Astrocyte (in vitro differentiated cells and primary cell): ENCODE results near the gene CLCN5. TPM values are rescaled to one million over a fixed set of nuclear protein-coding genes. Genes with fewer than 3 reads are reported as not detected.

Experiments
- DNase-seq: peaks from one replicate; pipeline ENCODE4 v3.0.0-alpha.2; 2010; ENCODE audit warnings: low read depth
- FAIRE-seq: peaks from 2 replicates; lab custom pipeline; 2011; peaks lifted over from hg19 to GRCh38; lab: Jason Lieb, UNC
- H2AFZ ChIP-seq: 2 replicates; pipeline ENCODE4 v1.6.0; 2012; ENCODE audit warnings: low read depth, low read length, inconsistent platforms
- H3K27ac ChIP-seq: 2 replicates; pipeline ENCODE4 v1.5.1; 2011; ENCODE audit warnings: low read depth, low read length, inconsistent platforms
- H3K27me3 ChIP-seq: 2 replicates; pipeline ENCODE4 v1.6.0; 2011; ENCODE audit warnings: low read length, inconsistent platforms; ENCODE audit not compliant: insufficient read depth
- H3K36me3 ChIP-seq: 2 replicates; pipeline ENCODE4 v1.5.1; 2011; ENCODE audit warnings: low read length, inconsistent platforms; ENCODE audit not compliant: insufficient read depth
- H3K4me1 ChIP-seq: 2 replicates; pipeline ENCODE4 v1.5.1; 2011; ENCODE audit warnings: low read length, inconsistent platforms; ENCODE audit not compliant: insufficient read depth
- H3K4me2 ChIP-seq: 2 replicates; pipeline ENCODE4 v1.6.0; 2012; ENCODE audit warnings: low read length, inconsistent platforms
- H3K4me3 ChIP-seq: 2 replicates; pipeline ENCODE4 v1.5.1; 2011; ENCODE audit warnings: low read depth, mild to moderate bottlenecking, low read length, inconsistent platforms; ENCODE audit not compliant: insufficient read depth
- H3K79me2 ChIP-seq: 2 replicates; pipeline ENCODE4 v1.6.0; 2012; ENCODE audit warnings: mild to moderate bottlenecking, low read length, inconsistent platforms; ENCODE audit not compliant: insufficient read depth
- H3K9ac ChIP-seq: 2 replicates; pipeline ENCODE4 v1.6.0; 2012; ENCODE audit warnings: mild to moderate bottlenecking, low read length, inconsistent platforms
- H3K9me3 ChIP-seq: 2 replicates; pipeline ENCODE4 v1.5.1; 2012; ENCODE audit warnings: low read depth, mild to moderate bottlenecking, low read length, inconsistent platforms; ENCODE audit not compliant: insufficient read depth
- H4K20me1 ChIP-seq: 2 replicates; pipeline ENCODE4 v1.6.0; 2012; ENCODE audit warnings: low read length, inconsistent platforms; ENCODE audit not compliant: insufficient read depth
- H3K27ac Mint-ChIP-seq: one replicate; pipeline ENCODE4 v1.8.0; 2021; ENCODE audit warnings: mild to moderate bottlenecking, mixed read lengths; ENCODE audit not compliant: unreplicated experiment
- H3K27me3 Mint-ChIP-seq: one replicate; pipeline ENCODE4 v1.8.0; 2021; ENCODE audit warnings: low read depth, mixed read lengths; ENCODE audit not compliant: unreplicated experiment
- H3K36me3 Mint-ChIP-seq: one replicate; pipeline ENCODE4 v1.8.0; 2021; ENCODE audit warnings: low read depth, mixed read lengths; ENCODE audit not compliant: unreplicated experiment
- H3K4me1 Mint-ChIP-seq: one replicate; pipeline ENCODE4 v1.8.0; 2021; ENCODE audit warnings: low read depth, mixed read lengths; ENCODE audit not compliant: unreplicated experiment
- H3K4me3 Mint-ChIP-seq: one replicate; pipeline ENCODE4 v1.8.0; 2021; ENCODE audit warnings: mild to moderate bottlenecking, moderate library complexity, mixed read lengths; ENCODE audit not compliant: unreplicated experiment
- H3K9me3 Mint-ChIP-seq: one replicate; pipeline ENCODE4 v1.8.0; 2021; ENCODE audit warnings: mild to moderate bottlenecking, mixed read lengths; ENCODE audit not compliant: unreplicated experiment
- CTCF ChIP-seq: IDR thresholded peaks from 2 replicates; pipeline ENCODE4 v1.5.1; 2011; ENCODE audit warnings: low read depth, mild to moderate bottlenecking, inconsistent platforms, low read length, moderate library complexity; ENCODE audit not compliant: insufficient read depth
- EZH2 ChIP-seq: IDR thresholded peaks from 2 replicates; pipeline ENCODE4 v1.6.1; 2012; ENCODE audit warnings: mild to moderate bottlenecking, low read length, inconsistent platforms; ENCODE audit not compliant: insufficient read depth
- total RNA-seq: library from RNA; stranded (reverse); gene quantifications from 2 replicates; pipeline ENCODE4 v1.2.1, GENCODE V29; 2021

The CLCN5 gene
- total RNA-seq, 1 donor from 2014 or later = 16.7 TPM

GRCh38 chrX:50100188-50100587 lies 177.8 kb downstream of the CLCN5 start:
- no peaks in the 10 kb centered on the region for H3K27me3 Mint-ChIP-seq
- no peak overlapping the region for H3K27ac Mint-ChIP-seq
- Histone ChIP-seq H3K4me2 (no peak overlapping the region), H3K4me3 (no peak overlapping the region), H3K4me1 (no peaks in the 10 kb centered on the region), H3K79me2 (no peaks in the 10 kb centered on the region), H3K9ac (no peak overlapping the region), H3K9me3 (no peaks in the 10 kb centered on the region), H3K27me3 (no peaks in the 10 kb centered on the region), H2AFZ (no peak overlapping the region), H3K36me3 (no peaks in the 10 kb centered on the region), H3K27ac (no peak overlapping the region), H4K20me1 (no peaks in the 10 kb centered on the region)
- peak; percentile 56 for FAIRE-seq
- TF ChIP-seq CTCF (peak; percentile 4), EZH2 (no peak)
- no peaks in the 10 kb centered on the region for H3K36me3 Mint-ChIP-seq
- no peak for DNase-seq
- H3K9me3 Mint-ChIP-seq = no peaks in the 10 kb centered on the region
- no peak overlapping the region for H3K4me3 Mint-ChIP-seq
- no peaks in the 10 kb centered on the region for H3K4me1 Mint-ChIP-seq

- Histone ChIP-seq H3K4me3 (no peak overlapping the region), H3K36me3 (no peaks in the 10 kb centered on the region), H3K79me2 (no peaks in the 10 kb centered on the region), H3K4me1 (no peaks in the 10 kb centered on the region), H3K4me2 (no peak overlapping the region), H3K9me3 (no peaks in the 10 kb centered on the region), H3K27ac (no peak overlapping the region), H2AFZ (no peak overlapping the region), H3K9ac (no peak overlapping the region), H4K20me1 (no peaks in the 10 kb centered on the region), H3K27me3 (no peaks in the 10 kb centered on the region)
- H3K4me1 Mint-ChIP-seq = no peaks in the 10 kb centered on the region
- no peaks in the 10 kb centered on the region for H3K36me3 Mint-ChIP-seq
- no peaks in the 10 kb centered on the region for H3K9me3 Mint-ChIP-seq
- H3K27ac Mint-ChIP-seq = no peak overlapping the region
- no peak for DNase-seq
- H3K27me3 Mint-ChIP-seq = no peaks in the 10 kb centered on the region
- no peak overlapping the region for H3K4me3 Mint-ChIP-seq
- FAIRE-seq = peak; percentile 60
- TF ChIP-seq CTCF (no peak), EZH2 (no peak)
These were observed 180.8 kb downstream of the CLCN5 start for GRCh38 chrX:50103176-50103575.

GRCh38 chrX:50103866-50104566 lies 181.6 kb downstream of the CLCN5 start:
- no peak overlapping the region for H3K4me3 ChIP-seq
- H3K36me3 Mint-ChIP-seq = no peaks in the 10 kb centered on the region
- H3K4me1 ChIP-seq = no peaks in the 10 kb centered on the region
- no peaks in the 10 kb centered on the region for H3K27me3 Mint-ChIP-seq
- no peak overlapping the region for H3K4me3 Mint-ChIP-seq
- peak; percentile 88 for FAIRE-seq
- no peak overlapping the region for H3K27ac Mint-ChIP-seq
- H3K36me3 ChIP-seq = no peaks in the 10 kb centered on the region
- no peak for DNase-seq
- H4K20me1 ChIP-seq = no peaks in the 10 kb centered on the region
- H3K9me3 Mint-ChIP-seq = no peaks in the 10 kb centered on the region
- H3K9ac ChIP-seq = no peak overlapping the region
- no peaks in the 10 kb centered on the region for H3K27me3 ChIP-seq
- H3K79me2 ChIP-seq = no peaks in the 10 kb centered on the region
- H3K4me2 ChIP-seq = no peak overlapping the region
- H3K4me1 Mint-ChIP-seq = no peaks in the 10 kb centered on the region
- H2AFZ ChIP-seq = no peak overlapping the region
- TF ChIP-seq CTCF (no peak), EZH2 (no peak)
- no peaks in the 10 kb centered on the region for H3K9me3 ChIP-seq
- no peak overlapping the region for H3K27ac ChIP-seq
